ENCODE measurements around the gene SWAP70.

DNA sequence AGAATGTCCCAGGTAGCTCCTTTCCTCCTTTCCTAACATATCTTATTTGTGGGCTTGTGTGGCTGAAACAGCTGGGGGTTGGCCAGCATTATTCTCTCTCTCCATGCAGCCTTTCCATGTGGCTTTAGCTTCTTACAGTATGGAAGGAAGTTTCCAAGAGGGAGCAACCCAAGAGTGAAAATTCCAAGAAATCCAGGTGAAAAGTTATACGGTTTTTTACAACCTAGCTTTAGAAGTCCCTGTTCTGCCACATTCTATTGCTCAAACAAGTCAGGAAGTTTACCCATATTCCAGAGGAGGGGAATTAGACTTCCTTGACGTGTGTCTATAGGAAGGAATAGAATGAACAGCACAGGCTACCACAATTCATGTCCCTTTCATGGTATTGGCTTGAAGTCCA is 10.0 kb upstream of the SWAP70 start:
- TF ChIP-seq, protein P1, sequence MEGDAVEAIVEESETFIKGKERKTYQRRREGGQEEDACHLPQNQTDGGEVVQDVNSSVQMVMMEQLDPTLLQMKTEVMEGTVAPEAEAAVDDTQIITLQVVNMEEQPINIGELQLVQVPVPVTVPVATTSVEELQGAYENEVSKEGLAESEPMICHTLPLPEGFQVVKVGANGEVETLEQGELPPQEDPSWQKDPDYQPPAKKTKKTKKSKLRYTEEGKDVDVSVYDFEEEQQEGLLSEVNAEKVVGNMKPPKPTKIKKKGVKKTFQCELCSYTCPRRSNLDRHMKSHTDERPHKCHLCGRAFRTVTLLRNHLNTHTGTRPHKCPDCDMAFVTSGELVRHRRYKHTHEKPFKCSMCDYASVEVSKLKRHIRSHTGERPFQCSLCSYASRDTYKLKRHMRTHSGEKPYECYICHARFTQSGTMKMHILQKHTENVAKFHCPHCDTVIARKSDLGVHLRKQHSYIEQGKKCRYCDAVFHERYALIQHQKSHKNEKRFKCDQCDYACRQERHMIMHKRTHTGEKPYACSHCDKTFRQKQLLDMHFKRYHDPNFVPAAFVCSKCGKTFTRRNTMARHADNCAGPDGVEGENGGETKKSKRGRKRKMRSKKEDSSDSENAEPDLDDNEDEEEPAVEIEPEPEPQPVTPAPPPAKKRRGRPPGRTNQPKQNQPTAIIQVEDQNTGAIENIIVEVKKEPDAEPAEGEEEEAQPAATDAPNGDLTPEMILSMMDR (conservative IDR thresholded peaks at IDR 0.05 in 1 of 2, IDR thresholded peaks at IDR 0.05 in 1 of 2; ENCODE audit: low read depth in 1 of 2, low read length in 2 of 2): no peak
- no peak for TF ChIP-seq EZH2 (IDR thresholded peaks at IDR 0.05; ENCODE audit: low read length, missing control alignments)

Measured in fibroblast of lung (primary cell).